Adrenal gland (tissue), 12 donors: ENCODE results near the gene TMEM147. TPM values are rescaled to one million over a fixed set of nuclear protein-coding genes. Genes with fewer than 3 reads are reported as not detected.
"Not testable (repeated sequence)": the region's sequence is repeated elsewhere in the genome, so short reads cannot be mapped to it uniquely, and the experiment has no call there.

Experiments
- DNase-seq, 7 donors: peaks; one replicate each; pipeline ENCODE4 v3.0.0-alpha.2; 2019 to 2020
- H3K27ac ChIP-seq, 5 donors: fragments of 200-600 bp; sonication (generic) in 4 of 5; 1 replicate in 3 of 5; 2 replicates in 2 of 5; pipeline versions ENCODE4 v1.5.1 to v1.8.0; 2016 to 2020; ENCODE audit warnings: mild to moderate bottlenecking in 1 of 5
- H3K27me3 ChIP-seq: fragments of 200-600 bp; 2 replicates; pipeline ENCODE4 v1.8.0; 2021
- H3K36me3 ChIP-seq, 2 donors: fragments of 200-600 bp; replicated peaks in 1 of 2; 1 replicate in 1 of 2; 2 replicates in 1 of 2; pipeline versions ENCODE4 v1.5.1 to v1.8.0; 2018 to 2022
- H3K4me1 ChIP-seq, 2 donors: fragments of 200-600 bp; replicated peaks in 1 of 2; 1 replicate in 1 of 2; 2 replicates in 1 of 2; pipeline versions ENCODE4 v1.5.1 to v1.8.0; 2018 to 2021
- H3K4me3 ChIP-seq, 4 donors: fragments of 200-600 bp; sonication (generic) in 3 of 4; one replicate each; pipeline ENCODE4 v1.5.1; 2016 to 2018
- H3K9me3 ChIP-seq, 3 donors: fragments of 200-600 bp; sonication (generic) in 1 of 3; replicated peaks in 1 of 3; 1 replicate in 2 of 3; 2 replicates in 1 of 3; pipeline versions ENCODE4 v1.5.1 to v1.8.0; 2016 to 2021
- CTCF ChIP-seq, 6 experiments: fragments of 450-650 bp in 4 of 6; fragments of 200-600 bp in 2 of 6; sonication (generic) in 1 of 6; IDR thresholded peaks; 1 replicate in 5 of 6; 2 replicates in 1 of 6; pipeline versions ENCODE4 v1.5.1 to v1.8.0; 2016 to 2021; ENCODE audit warnings: antibody characterized with exemption in 6 of 6, mild to moderate bottlenecking in 2 of 6, moderate library complexity in 1 of 6
- POLR2A ChIP-seq, 2 donors: fragments of 450-650 bp; IDR thresholded peaks; one replicate each; pipeline ENCODE4 v1.6.1; 2017; ENCODE audit warnings: antibody characterized with exemption in 2 of 2, mild to moderate bottlenecking in 2 of 2, moderate library complexity in 1 of 2
- WGBS, 4 donors: extraction: QIAGEN DNeasy Blood & Tissue Kit in 2 of 4; methylation state at CpG; one replicate each; pipeline versions ENCODE4 v1.1.5 to v1.1.7; 2013 to 2017; 5-methylcytosine and 5-hydroxymethylcytosine counted together
- intact Hi-C, 2 donors: fragments of 100-400 bp; cut with DNase I; formaldehyde crosslinking; loops; one replicate each; pipeline versions ENCODE4 v1.14.1 to v1.15.0; 2022 to 2023
- polyA plus RNA-seq, 3 donors: library from polyadenylated mRNA; stranded (reverse); fragments of 200-250 nt in 2 of 3; fragments of 350-450 nt in 1 of 3; fragmentation: Illumina TruSeq in 1 of 3; extraction: RNeasy Lipid Tissue Mini Kit (QIAGEN cat#74804) in 1 of 3; gene quantifications; one replicate each; pipeline ENCODE4 v1.2.3, GENCODE V29; 2013 to 2014
- total RNA-seq, 9 donors: library from RNA; depleted of rRNA in 4 of 9; stranded (reverse); fragments of >200 nt in 4 of 9; fragments of 120-200 nt in 1 of 9; fragmentation: NEBNext Ultra II Directional in 1 of 9; extraction: Animal tissue kit (Norgen Biotek cat#: 25700) in 1 of 9; gene quantifications; one replicate each; pipeline versions ENCODE4 v1.1.0 to v1.2.4, GENCODE V29; 2013 to 2023
- donor health status: healthy with polysubstance abuse.
- donor health status: Bipolar disorder and iron deficiency.
- donor health status: DM: yes; HTN: yes; CAD: no.
- donor health status: DM: no; HTN: no; CAD: no.
- donor health status: DM: no; HTN: no; CAD: no.
- donor health status: DM: yes; HTN: yes; CAD: no.

Gene TMEM147
- total and polyA plus RNA-seq, 12 donors, result 86.5 to 261 (median 180) TPM

DNA sequence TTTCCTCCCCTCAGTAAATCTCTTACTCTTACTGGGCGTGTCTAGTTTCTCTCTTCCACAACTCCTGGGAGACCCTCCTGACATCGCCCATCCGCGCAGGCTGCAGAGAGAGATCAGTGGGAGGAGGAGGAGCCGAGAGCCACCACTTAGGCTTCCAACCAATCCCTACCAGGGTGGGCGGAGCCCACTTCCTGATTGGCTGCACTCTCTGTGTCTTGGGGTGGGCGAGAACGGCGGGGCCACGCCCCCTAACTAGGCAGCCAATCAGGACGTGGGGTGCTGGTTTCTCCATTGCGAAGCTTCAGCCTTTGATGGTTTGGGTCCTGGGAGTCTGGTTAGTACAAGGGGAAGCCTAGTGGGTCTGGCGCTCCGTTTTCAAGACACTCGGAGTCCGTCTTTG, 40.4 kb downstream of the TMEM147 start, which contains the start of gene PMIS2:
Gene PMIS2, plus strand, starts transcription at position 326 of the 400 bp plus-strand sequence. CDS start 87 bp downstream, outside the sequence.
- no peak for TF ChIP-seq POLR2A (IDR thresholded peaks at IDR 0.05)
- TF ChIP-seq CTCF (IDR thresholded peaks at IDR 0.05), result no peak
- WGBS, 4 donors, result 34 to 58% (median 46%) methylated on average over 16 of the region's 16 CpGs
- Histone ChIP-seq H3K9me3 (no peaks in the 10 kb centered on the region), H3K27me3 (no peaks in the 10 kb centered on the region), H3K4me3 (no peak within 1 kb of the TSS), H3K36me3 (no peaks in the 10 kb centered on the region), H3K27ac (no peak within 1 kb of the TSS), H3K4me1 (no peaks in the 10 kb centered on the region)
- peak in 3 of 7 donors; percentile 36 to 62 (median 38) for DNase-seq
- intact Hi-C loops, result no loop called here

GRCh38 chr19:35587321-35587720, 41.9 kb downstream of the TMEM147 start:
- H3K27me3 ChIP-seq, result no peaks in the 10 kb centered on the region
- intact Hi-C loops, result no loop called here
- 33 to 63% (median 48%) methylated on average over 1 of the region's 1 CpG for WGBS, 4 donors
- H3K4me3 ChIP-seq, result no peak overlapping the region
- TF ChIP-seq POLR2A (IDR thresholded peaks at IDR 0.05) (no peak), CTCF (IDR thresholded peaks at IDR 0.05) (no peak)
- no peaks in the 10 kb centered on the region for H3K9me3 ChIP-seq
- no peaks in the 10 kb centered on the region for H3K36me3 ChIP-seq
- no peak overlapping the region for H3K27ac ChIP-seq
- DNase-seq, result no peak
- no peaks in the 10 kb centered on the region for H3K4me1 ChIP-seq

DNA sequence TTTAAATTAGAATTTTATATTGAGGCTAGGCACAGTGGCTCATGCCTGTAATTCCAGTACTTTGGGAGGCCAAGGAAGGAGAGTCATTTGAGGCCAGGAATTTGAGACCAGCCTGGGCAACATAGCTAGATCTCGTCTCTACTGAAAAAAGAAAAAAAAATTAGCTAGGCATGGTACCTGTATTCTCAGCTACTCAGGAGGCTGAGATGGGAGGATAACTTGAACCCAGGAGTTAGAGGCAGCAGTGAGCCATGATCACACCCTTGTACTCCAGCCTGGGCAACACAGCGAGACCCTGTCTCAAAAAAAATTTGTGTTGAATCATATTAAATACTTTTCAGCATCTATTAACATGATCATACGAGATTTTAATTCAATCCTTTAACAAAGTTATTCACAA, 45.4 kb downstream of the TMEM147 start:
- intact Hi-C loops, result no loop called here
- DNase-seq, result no peak
- H3K4me3 ChIP-seq, result no peak overlapping the region
- WGBS, 4 donors, result 78 to 87% (median 86%) methylated on average over 3 of the region's 3 CpGs
- TF ChIP-seq CTCF (IDR thresholded peaks at IDR 0.05) (no peak), POLR2A (IDR thresholded peaks at IDR 0.05) (no peak)
- no peaks in the 10 kb centered on the region for H3K4me1 ChIP-seq
- no peaks in the 10 kb centered on the region for H3K36me3 ChIP-seq
- no peaks in the 10 kb centered on the region for H3K27me3 ChIP-seq
- H3K27ac ChIP-seq, result no peak overlapping the region
- H3K9me3 ChIP-seq, result no peaks in the 10 kb centered on the region

- Histone ChIP-seq H3K27ac (no peak overlapping the region), H3K4me1 (no peaks in the 10 kb centered on the region), H3K36me3 (no peaks in the 10 kb centered on the region), H3K27me3 (no peaks in the 10 kb centered on the region), H3K9me3 (no peaks in the 10 kb centered on the region), H3K4me3 (no peak overlapping the region)
- TF ChIP-seq CTCF (IDR thresholded peaks at IDR 0.05) (peak; percentile 40 to 83 (median 67)), POLR2A (IDR thresholded peaks at IDR 0.05) (no peak)
- peak in 6 of 7 donors; percentile 31 to 61 (median 41) for DNase-seq
- WGBS, 4 donors, result 22 to 27% (median 24%) methylated on average over 8 of the region's 8 CpGs
- intact Hi-C loops, result loop anchor here in 1 of 2 donors (2.0 kb wide), 1 partner anchor 43 kb away; no protein-coding TSS in a partner anchor
Observed at GRCh38 chr19:35592226-35592625, 46.8 kb downstream of the TMEM147 start.

DNA sequence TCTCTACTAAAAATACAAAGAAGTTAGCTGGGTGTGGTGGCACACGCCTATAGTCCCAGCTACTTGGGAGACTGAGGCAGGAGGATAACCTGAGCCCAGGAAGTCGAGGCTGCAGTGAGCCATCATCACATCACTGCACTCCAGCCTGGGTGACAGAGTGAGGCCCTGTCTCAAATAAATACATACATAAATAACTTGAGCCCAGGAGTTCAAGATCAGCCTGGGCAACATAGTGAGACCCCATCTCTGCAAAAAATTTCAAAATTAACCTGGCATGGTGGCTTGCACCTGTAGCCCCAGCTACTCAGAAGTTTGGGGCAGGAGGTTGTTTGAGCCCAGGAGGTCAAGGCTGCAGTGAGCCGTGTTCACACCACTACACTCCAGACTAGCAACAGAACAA, 49.6 kb downstream of the TMEM147 start:
- not testable (repeated sequence) for H3K4me1 ChIP-seq
- intact Hi-C loops, result loop anchor here in 1 of 2 donors (5.0 kb wide), 1 partner anchor 48 kb away; the partner anchor contains the start of gene TMEM147

More for the DNA sequence above, 49.6 kb downstream of the TMEM147 start:
- H3K27me3 ChIP-seq, H3K9me3 ChIP-seq, DNase-seq, H3K27ac ChIP-seq, H3K36me3 ChIP-seq, H3K4me3 ChIP-seq: not testable (repeated sequence)
- 57 to 73% (median 63%) methylated on average over 3 of the region's 3 CpGs for WGBS, 4 donors
